GOT3 (cell line): ENCODE measurements around the gene OR2D3.
"Not testable (repeated sequence)": the region's sequence is repeated elsewhere in the genome, so short reads cannot be mapped to it uniquely, and the experiment has no call there.

Source experiments
- DNase-seq: peaks from one replicate; lab custom pipeline; 2025; ENCODE audit warnings: mixed read lengths; lab: John Stamatoyannopoulos, UW

Gene OR2D3, protein sequence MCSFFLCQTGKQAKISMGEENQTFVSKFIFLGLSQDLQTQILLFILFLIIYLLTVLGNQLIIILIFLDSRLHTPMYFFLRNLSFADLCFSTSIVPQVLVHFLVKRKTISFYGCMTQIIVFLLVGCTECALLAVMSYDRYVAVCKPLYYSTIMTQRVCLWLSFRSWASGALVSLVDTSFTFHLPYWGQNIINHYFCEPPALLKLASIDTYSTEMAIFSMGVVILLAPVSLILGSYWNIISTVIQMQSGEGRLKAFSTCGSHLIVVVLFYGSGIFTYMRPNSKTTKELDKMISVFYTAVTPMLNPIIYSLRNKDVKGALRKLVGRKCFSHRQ

DNA sequence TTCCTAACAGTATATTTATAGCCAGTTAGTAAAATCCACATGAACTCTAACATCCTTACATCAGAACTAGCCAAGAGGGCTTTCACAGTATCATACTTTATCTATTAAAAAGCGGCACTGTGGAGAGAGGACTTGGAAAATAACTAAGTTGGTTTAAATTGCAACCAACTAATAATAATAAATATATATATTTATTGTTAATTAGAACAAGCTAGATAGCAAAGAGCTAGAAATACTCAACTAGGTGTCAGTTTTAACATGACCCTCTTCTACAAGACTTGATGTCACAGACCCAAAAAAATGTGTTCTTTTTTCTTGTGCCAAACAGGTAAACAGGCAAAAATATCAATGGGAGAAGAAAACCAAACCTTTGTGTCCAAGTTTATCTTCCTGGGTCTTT lies at the start of gene OR2D3:
TSS of gene OR2D3 (plus strand) at position 301 of the 400 bp plus-strand sequence. CDS start at position 301, 0 bp downstream.
- DNase-seq = no peak

DNA sequence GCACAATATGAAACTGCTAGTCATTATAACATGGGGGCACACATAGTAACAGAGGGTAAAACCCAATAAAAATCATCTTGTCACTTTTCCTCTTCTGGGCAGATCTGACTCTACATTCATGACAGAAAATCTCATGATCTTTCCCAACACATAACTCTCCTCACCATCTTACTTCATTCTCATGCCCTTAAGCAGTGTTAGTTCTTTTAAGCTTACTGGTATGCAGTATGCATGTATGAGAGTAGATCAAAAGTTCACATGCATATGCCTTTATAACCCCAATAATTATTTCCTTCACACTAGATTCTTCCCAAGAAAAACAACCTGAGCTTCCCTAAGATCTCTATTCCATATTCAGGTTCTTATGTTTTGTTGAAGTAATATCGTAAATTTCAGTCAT lies 49.5 kb upstream of the OR2D3 start:
- no peak for DNase-seq

GRCh38 chr11:6875761-6876160 lies 45.0 kb upstream of the OR2D3 start:
- DNase-seq = no peak

GRCh38 chr11:6876325-6876724 lies 44.5 kb upstream of the OR2D3 start, which contains the start of gene OR10A4:
OR10A4 (plus strand) TSS chr11:6876625; CDS start chr11:6876648, 23 bp downstream.
- DNase-seq = no peak

- DNase-seq = no peak
Observed at GRCh38 chr11:6876914-6877313, 43.9 kb upstream of the OR2D3 start.

GRCh38 chr11:6882751-6883150 lies 38.1 kb upstream of the OR2D3 start:
- no peak for DNase-seq

- not testable (repeated sequence) for DNase-seq
Observed at GRCh38 chr11:6887711-6888110, 33.1 kb upstream of the OR2D3 start.

- no peak for DNase-seq
Observed at GRCh38 chr11:6888830-6889229, 32.0 kb upstream of the OR2D3 start.

GRCh38 chr11:6889835-6890234 lies 31.0 kb upstream of the OR2D3 start:
- no peak for DNase-seq

GRCh38 chr11:6892400-6892799 lies 28.4 kb upstream of the OR2D3 start, which contains the start of gene OR2D2:
OR2D2 (minus strand) TSS chr11:6892500; CDS start chr11:6892500, 0 bp downstream.
- DNase-seq = no peak

DNA sequence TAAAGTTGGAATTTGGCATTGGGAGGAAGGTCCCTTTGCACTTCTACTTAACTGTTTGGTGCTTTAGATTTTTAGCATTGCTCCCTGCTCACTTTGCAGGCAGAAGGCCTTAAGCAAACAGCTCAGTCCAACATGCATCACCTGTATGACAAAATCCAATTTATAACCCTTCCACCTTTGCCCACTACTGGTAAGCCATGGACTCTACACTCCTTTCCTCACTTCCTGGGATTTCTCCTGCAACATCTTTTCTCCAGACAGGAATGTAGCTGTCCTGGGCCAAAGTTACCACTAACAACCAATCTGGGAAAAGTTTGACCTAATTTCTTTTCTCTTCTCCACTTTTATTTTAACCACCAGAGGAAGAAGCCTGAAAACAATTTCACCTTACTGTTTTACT lies 26.7 kb upstream of the OR2D3 start:
- no peak for DNase-seq

- no peak for DNase-seq
Observed at GRCh38 chr11:6895010-6895409, 25.8 kb upstream of the OR2D3 start.

DNA sequence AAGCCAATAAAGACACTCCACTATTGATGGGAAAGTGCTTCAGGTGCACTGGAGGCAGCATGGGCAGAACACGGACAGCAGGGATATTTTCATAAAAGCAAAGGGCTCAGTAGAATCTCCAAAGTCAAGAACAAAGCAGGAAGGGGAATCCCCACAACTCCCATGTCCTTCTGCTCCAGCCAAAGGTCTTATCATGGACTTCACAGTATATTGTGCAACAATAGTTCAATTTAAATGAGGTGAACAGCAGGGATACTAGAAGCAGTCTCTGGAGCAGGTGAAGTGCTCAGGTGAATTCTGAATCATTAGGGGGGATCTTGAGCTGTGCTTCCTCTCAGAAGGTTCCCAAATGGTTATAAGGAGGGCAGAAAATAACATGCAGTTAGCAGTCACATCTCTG lies 21.9 kb upstream of the OR2D3 start:
- DNase-seq = no peak

GRCh38 chr11:6900327-6900999 lies 20.3 kb upstream of the OR2D3 start:
- no peak for DNase-seq

DNA sequence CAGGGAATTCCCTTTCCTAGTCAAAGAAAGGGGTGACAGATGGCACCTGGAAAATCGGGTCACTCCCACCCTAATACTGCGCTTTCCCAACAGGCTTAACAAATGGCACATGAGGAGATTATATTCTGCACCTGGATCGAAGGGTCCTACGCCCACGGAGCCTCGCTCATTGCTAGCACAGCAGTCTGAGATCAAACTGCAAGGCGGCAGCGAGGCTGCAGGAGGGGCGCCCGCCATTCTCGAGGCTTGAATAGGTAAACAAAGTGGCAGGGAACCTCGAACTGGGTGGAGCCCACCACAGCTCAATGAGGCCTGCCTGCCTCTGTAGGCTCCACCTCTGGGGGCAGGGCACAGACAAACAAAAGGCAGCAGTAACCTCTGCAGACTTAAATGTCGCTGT lies 16.0 kb upstream of the OR2D3 start:
- DNase-seq = not testable (repeated sequence)

DNA sequence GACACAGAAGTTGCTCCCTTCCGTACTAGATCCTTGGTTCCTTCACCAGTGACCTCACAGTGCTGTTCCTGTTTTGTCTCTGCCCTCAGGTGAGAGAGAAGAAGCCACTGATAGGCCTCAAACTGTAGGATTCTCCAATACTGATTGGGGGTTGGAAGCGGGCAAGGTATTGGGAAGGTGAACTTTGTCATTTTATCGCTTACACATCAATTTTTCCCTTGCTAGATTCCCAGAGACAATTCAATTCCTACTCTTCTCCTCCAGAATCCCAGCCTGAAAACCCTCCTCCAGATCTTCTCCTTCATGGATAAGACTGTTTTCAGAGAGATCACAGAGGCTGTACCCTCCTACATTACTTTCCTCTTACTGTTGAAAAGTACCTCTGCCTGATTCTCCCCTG lies 9.4 kb upstream of the OR2D3 start:
- no peak for DNase-seq

DNA sequence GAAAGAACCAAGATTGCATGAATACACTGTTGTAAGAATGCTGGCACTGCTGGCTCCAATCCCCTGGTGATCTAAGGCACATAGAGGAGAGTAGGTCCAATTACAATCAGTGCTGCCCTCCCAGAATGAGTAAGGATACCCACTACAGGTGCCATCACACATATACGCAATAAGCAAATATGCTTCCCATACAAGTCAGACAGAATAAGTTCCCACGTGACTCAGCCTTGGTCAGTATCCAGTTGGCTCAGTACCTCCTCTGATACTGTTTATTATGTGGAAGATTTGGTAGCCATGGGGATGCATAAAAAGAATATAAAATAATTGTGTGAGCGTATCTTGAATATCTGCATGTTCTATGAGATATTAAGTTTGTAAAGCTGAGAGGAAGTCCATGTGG lies 8.9 kb upstream of the OR2D3 start:
- no peak for DNase-seq

DNA sequence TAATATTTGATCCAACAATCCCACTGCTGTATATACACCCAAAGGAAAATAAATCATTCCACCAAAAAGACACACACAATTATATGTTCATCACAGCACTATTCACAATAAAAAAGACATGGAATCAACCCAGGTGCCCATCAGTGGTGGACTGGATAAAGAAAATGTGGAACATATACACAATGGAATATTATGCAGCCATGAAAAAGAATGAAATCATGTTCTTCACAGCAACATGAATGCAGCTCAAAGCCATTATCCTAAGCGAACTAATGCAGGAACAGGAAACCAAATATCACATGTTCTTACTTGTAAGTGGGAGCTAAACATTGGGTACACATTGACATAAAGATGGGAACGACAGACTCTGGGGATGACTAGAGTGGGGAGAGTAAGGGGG lies 1.1 kb upstream of the OR2D3 start:
- DNase-seq = no peak

DNA sequence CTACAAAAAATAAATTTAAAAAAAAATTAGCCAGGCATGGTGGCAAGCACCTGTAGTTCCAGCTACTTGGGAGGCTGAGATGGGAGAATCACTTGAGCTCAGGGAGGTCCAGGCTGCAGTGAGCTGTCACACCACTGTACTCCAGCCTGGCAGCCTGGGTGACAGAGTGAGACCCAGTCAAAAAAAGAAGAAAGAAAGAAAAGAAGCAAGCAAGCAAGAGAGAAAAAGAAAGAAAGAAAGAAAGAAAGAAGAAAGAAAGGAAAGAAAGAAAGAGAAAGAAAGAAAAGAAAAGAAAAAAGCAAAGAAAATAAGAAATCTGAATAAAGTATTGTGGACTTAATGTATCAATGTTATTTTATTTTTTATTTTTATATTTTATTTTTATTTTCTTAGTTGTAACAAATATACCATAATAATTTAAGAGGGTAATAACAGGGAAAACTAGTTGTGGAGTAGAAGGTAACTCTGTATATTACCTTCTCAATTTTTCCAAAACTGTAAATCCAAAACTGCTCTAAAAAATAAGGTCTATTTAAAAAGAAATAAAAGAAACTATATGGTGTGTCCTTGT lies 4.3 kb downstream of the OR2D3 start:
- DNase-seq = no peak

- no peak for DNase-seq
Observed at GRCh38 chr11:6925636-6926207, 4.9 kb downstream of the OR2D3 start.

- DNase-seq = peak; percentile 27
Observed at GRCh38 chr11:6926208-6927029, 5.6 kb downstream of the OR2D3 start, which contains the start of gene ZNF215. ZNF215 (plus strand) TSS chr11:6926426; CDS start chr11:6932273, 5,847 bp downstream.
